Smooth muscle cell (in vitro differentiated cells): ENCODE data around the gene HJV. TPM values are rescaled to one million over a fixed set of nuclear protein-coding genes. Genes with fewer than 3 reads are reported as not detected.

Source experiments
- DNase-seq: peaks from one replicate; lab custom pipeline; 2025; ENCODE audit not compliant: unreplicated experiment; lab: John Stamatoyannopoulos, UW
- H2AFZ ChIP-seq: fragments of 200-600 bp; sonication (generic); 2 replicates; pipeline ENCODE4 v1.6.0; 2016; ENCODE audit warnings: antibody characterized with exemption, low read depth, mild to moderate bottlenecking
- H3F3A ChIP-seq: fragments of 200-600 bp; sonication (generic); 2 replicates; pipeline ENCODE4 v1.6.0; 2017; ENCODE audit warnings: antibody characterized with exemption, low read depth
- H3K27ac ChIP-seq: fragments of 200-600 bp; sonication (generic); 2 replicates; pipeline ENCODE4 v1.5.1; 2016; ENCODE audit warnings: low read depth, mild to moderate bottlenecking
- H3K27me3 ChIP-seq: fragments of 200-600 bp; sonication (generic); 2 replicates; pipeline ENCODE4 v1.6.1; 2016; ENCODE audit warnings: low read depth, mild to moderate bottlenecking
- H3K36me3 ChIP-seq: fragments of 200-600 bp; sonication (generic); 2 replicates; pipeline ENCODE4 v1.5.1; 2016; ENCODE audit warnings: low read depth
- H3K4me1 ChIP-seq: fragments of 200-600 bp; sonication (generic); 2 replicates; pipeline ENCODE4 v1.5.1; 2016; ENCODE audit warnings: low read depth
- H3K4me2 ChIP-seq: fragments of 200-600 bp; sonication (generic); 2 replicates; pipeline ENCODE4 v1.6.0; 2016; ENCODE audit warnings: mild to moderate bottlenecking
- H3K4me3 ChIP-seq: fragments of 200-600 bp; sonication (generic); 2 replicates; pipeline ENCODE4 v1.5.1; 2016; ENCODE audit warnings: mild to moderate bottlenecking
- H3K79me2 ChIP-seq: fragments of 200-600 bp; sonication (generic); 2 replicates; pipeline ENCODE4 v1.6.0; 2016; ENCODE audit warnings: low read depth, mild to moderate bottlenecking
- H3K9ac ChIP-seq: fragments of 200-600 bp; sonication (generic); 2 replicates; pipeline ENCODE4 v1.6.0; 2016; ENCODE audit warnings: low read depth
- H3K9me3 ChIP-seq: fragments of 200-600 bp; sonication (generic); replicated peaks from 2 replicates; pipeline ENCODE4 v1.5.1; 2016; ENCODE audit warnings: low read depth
- H4K20me1 ChIP-seq: fragments of 200-600 bp; sonication (generic); 2 replicates; pipeline ENCODE4 v1.6.0; 2016; ENCODE audit warnings: low read depth
- CTCF ChIP-seq: fragments of 200-600 bp; sonication (generic); IDR thresholded peaks from 2 replicates; pipeline ENCODE4 v1.5.1; 2017; ENCODE audit warnings: borderline replicate concordance, mild to moderate bottlenecking, antibody characterized with exemption; ENCODE audit not compliant: insufficient read depth, poor library complexity, severe bottlenecking
- WGBS: methylation state at CpG from one replicate; pipeline ENCODE4 v1.1.7; 2016; ENCODE audit warnings: low lambda C conversion rate; 5-methylcytosine and 5-hydroxymethylcytosine counted together
- polyA plus RNA-seq: library from polyadenylated mRNA; unstranded; fragments of >200 nt; fragmentation: Nextera tagmentation; extraction: Ambion mirVana; gene quantifications from 2 replicates; pipeline ENCODE4 v1.2.1, GENCODE V29; 2016
- total RNA-seq: library from RNA; depleted of rRNA; stranded (reverse); fragments of >200 nt; gene quantifications from 2 replicates; pipeline ENCODE4 v1.2.3, GENCODE V29; 2014

Gene HJV
- total and polyA plus RNA-seq, 2 experiments from 2014 or later: not detected

GRCh38 chr1:146012703-146013558 is 8.6 kb downstream of the HJV start:
- TF ChIP-seq CTCF: peak; percentile 74
- Histone ChIP-seq H3F3A (no peaks in the 10 kb centered on the region), H2AFZ (no peak overlapping the region), H3K36me3 (no peaks in the 10 kb centered on the region), H3K9ac (no peak overlapping the region), H3K27ac (no peak overlapping the region), H3K79me2 (no peaks in the 10 kb centered on the region), H3K9me3 (no peaks in the 10 kb centered on the region), H4K20me1 (no peaks in the 10 kb centered on the region), H3K4me3 (no peak overlapping the region), H3K4me1 (no peaks in the 10 kb centered on the region), H3K27me3 (peaks cover 15% of the 10 kb centered on the region), H3K4me2 (no peak overlapping the region)
- 15% methylated on average over 4 of the region's 4 CpGs for WGBS
- no peak for DNase-seq

- no peaks in the 10 kb centered on the region for H3K9me3 ChIP-seq
- no peak overlapping the region for H3K9ac ChIP-seq
- 94% methylated on average over 8 of the region's 8 CpGs for WGBS
- no peak overlapping the region for H3K4me3 ChIP-seq
- H3K27ac ChIP-seq: no peak overlapping the region
- TF ChIP-seq CTCF: no peak
- DNase-seq: no peak
- no peaks in the 10 kb centered on the region for H3K36me3 ChIP-seq
- no peaks in the 10 kb centered on the region for H3K79me2 ChIP-seq
- H3K27me3 ChIP-seq: no peaks in the 10 kb centered on the region
- H3F3A ChIP-seq: no peaks in the 10 kb centered on the region
- no peak overlapping the region for H3K4me2 ChIP-seq
- H3K4me1 ChIP-seq: no peaks in the 10 kb centered on the region
- no peaks in the 10 kb centered on the region for H4K20me1 ChIP-seq
- no peak overlapping the region for H2AFZ ChIP-seq
These were observed 11.3 kb downstream of the HJV start for GRCh38 chr1:146010126-146010738.

GRCh38 chr1:146007489-146008133 is 13.9 kb downstream of the HJV start:
- no peak overlapping the region for H3K4me2 ChIP-seq
- H3K4me1 ChIP-seq: no peaks in the 10 kb centered on the region
- no peaks in the 10 kb centered on the region for H3K79me2 ChIP-seq
- H3K36me3 ChIP-seq: no peaks in the 10 kb centered on the region
- H3K9me3 ChIP-seq: no peaks in the 10 kb centered on the region
- no peaks in the 10 kb centered on the region for H4K20me1 ChIP-seq
- TF ChIP-seq CTCF: no peak
- no peak overlapping the region for H2AFZ ChIP-seq
- H3K4me3 ChIP-seq: no peak overlapping the region
- no peak overlapping the region for H3K9ac ChIP-seq
- no peaks in the 10 kb centered on the region for H3K27me3 ChIP-seq
- no peak overlapping the region for H3K27ac ChIP-seq
- 88% methylated on average over 8 of the region's 8 CpGs for WGBS
- DNase-seq: no peak
- H3F3A ChIP-seq: no peaks in the 10 kb centered on the region
